ENCODE results near the gene SCAMP4. TPM values are rescaled to one million over a fixed set of nuclear protein-coding genes. Genes with fewer than 3 reads are reported as not detected.
A peak's percentile ranks its signal among the peaks of the same experiment; 100 is the strongest.

Gene SCAMP4
- total and polyA plus RNA-seq, 2 experiments from 2014 or later, result 53.7 to 62.5 TPM

GRCh38 chr19:1970003-1970805, 65.0 kb downstream of the SCAMP4 start:
- Histone ChIP-seq H3K4me3 (no peak overlapping the region), H3K27ac (no peak overlapping the region), H3K4me1 (ENCODE audit: low read depth) (no peaks in the 10 kb centered on the region), H3K27me3 (no peaks in the 10 kb centered on the region), H3K36me3 (no peaks in the 10 kb centered on the region), H3K9me3 (ENCODE audit: low read depth) (no peaks in the 10 kb centered on the region)
- TF ChIP-seq, protein P1, sequence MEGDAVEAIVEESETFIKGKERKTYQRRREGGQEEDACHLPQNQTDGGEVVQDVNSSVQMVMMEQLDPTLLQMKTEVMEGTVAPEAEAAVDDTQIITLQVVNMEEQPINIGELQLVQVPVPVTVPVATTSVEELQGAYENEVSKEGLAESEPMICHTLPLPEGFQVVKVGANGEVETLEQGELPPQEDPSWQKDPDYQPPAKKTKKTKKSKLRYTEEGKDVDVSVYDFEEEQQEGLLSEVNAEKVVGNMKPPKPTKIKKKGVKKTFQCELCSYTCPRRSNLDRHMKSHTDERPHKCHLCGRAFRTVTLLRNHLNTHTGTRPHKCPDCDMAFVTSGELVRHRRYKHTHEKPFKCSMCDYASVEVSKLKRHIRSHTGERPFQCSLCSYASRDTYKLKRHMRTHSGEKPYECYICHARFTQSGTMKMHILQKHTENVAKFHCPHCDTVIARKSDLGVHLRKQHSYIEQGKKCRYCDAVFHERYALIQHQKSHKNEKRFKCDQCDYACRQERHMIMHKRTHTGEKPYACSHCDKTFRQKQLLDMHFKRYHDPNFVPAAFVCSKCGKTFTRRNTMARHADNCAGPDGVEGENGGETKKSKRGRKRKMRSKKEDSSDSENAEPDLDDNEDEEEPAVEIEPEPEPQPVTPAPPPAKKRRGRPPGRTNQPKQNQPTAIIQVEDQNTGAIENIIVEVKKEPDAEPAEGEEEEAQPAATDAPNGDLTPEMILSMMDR (IDR thresholded peaks at IDR 0.05; ENCODE audit: low read depth, low read length), result no peak
- DNase-seq (ENCODE audit: low read depth in 1 of 2, low spot score in 1 of 2), result no peak

- Histone ChIP-seq H3K9me3 (ENCODE audit: low read depth) (no peaks in the 10 kb centered on the region), H3K36me3 (no peaks in the 10 kb centered on the region), H3K4me3 (no peak overlapping the region), H3K27ac (no peak overlapping the region), H3K27me3 (no peaks in the 10 kb centered on the region), H3K4me1 (ENCODE audit: low read depth) (no peaks in the 10 kb centered on the region)
- TF ChIP-seq, protein P1 (IDR thresholded peaks at IDR 0.05; ENCODE audit: low read depth, low read length), result no peak
- no peak for DNase-seq (ENCODE audit: low read depth in 1 of 2, low spot score in 1 of 2)
Observed at GRCh38 chr19:1970806-1971502, 65.8 kb downstream of the SCAMP4 start.

GRCh38 chr19:1974381-1975161, 69.4 kb downstream of the SCAMP4 start:
- Histone ChIP-seq H3K9me3 (ENCODE audit: low read depth) (no peaks in the 10 kb centered on the region), H3K27me3 (no peaks in the 10 kb centered on the region), H3K4me1 (ENCODE audit: low read depth) (no peaks in the 10 kb centered on the region), H3K36me3 (peaks cover 1% of the 10 kb centered on the region), H3K27ac (no peak overlapping the region), H3K4me3 (no peak overlapping the region)
- TF ChIP-seq, protein P1 (IDR thresholded peaks at IDR 0.05; ENCODE audit: low read depth, low read length), result no peak
- DNase-seq (ENCODE audit: low read depth in 1 of 2, low spot score in 1 of 2), result no peak

DNA sequence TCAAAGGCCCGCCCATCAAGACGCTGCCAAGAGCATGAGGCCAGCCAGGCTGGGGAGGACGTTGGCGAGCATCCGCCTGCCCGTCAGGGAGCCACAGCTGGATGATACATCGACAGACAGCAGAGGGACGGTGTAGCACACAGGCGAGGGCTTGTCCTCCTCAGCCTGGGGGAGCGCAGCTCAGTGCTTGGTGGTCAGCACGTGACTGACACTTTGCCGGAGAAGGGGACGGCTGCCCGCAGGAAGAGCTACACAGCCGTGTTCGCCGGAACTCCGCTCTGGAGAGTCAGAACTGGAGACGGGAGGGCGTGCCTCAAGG, 69.9 kb downstream of the SCAMP4 start:
- Histone ChIP-seq H3K36me3 (peaks cover 7% of the 10 kb centered on the region), H3K4me1 (ENCODE audit: low read depth) (no peaks in the 10 kb centered on the region), H3K9me3 (ENCODE audit: low read depth) (no peaks in the 10 kb centered on the region), H3K27ac (no peak overlapping the region), H3K27me3 (no peaks in the 10 kb centered on the region), H3K4me3 (no peak overlapping the region)
- DNase-seq (ENCODE audit: low read depth in 1 of 2, low spot score in 1 of 2), result peak in 1 of 2 donors; percentile 23
- TF ChIP-seq, protein P1 (IDR thresholded peaks at IDR 0.05; ENCODE audit: low read depth, low read length), result no peak

Other genes with a start within 250 kb of the SCAMP4 start
- not detected in 2 replicates for gene ONECUT3, start 151.9 kb upstream of the SCAMP4 start, total RNA-seq
- gene ONECUT3, start 151.9 kb upstream of the SCAMP4 start, polyA plus RNA-seq, result not detected in 2 replicates
- gene ATP8B3, start 93.1 kb upstream of the SCAMP4 start, total RNA-seq, result 1.2 and 8.6 TPM in 2 replicates
- 3.0 and 9.2 TPM in 2 replicates for gene ATP8B3, start 93.1 kb upstream of the SCAMP4 start, polyA plus RNA-seq
- 24.4 and 39.7 TPM in 2 replicates for gene REXO1, start 56.9 kb upstream of the SCAMP4 start, total RNA-seq
- gene REXO1, start 56.9 kb upstream of the SCAMP4 start, polyA plus RNA-seq, result 19.2 and 21.3 TPM in 2 replicates
- gene KLF16, start 41.8 kb upstream of the SCAMP4 start, total RNA-seq, result 5.3 and 9.3 TPM in 2 replicates
- gene KLF16, start 41.8 kb upstream of the SCAMP4 start, polyA plus RNA-seq, result 9.1 and 20.8 TPM in 2 replicates
- gene ABHD17A, start 19.9 kb upstream of the SCAMP4 start, total RNA-seq, result 198 and 203 TPM in 2 replicates
- 145 and 159 TPM in 2 replicates for gene ABHD17A, start 19.9 kb upstream of the SCAMP4 start, polyA plus RNA-seq
- 11.2 and 16.3 TPM in 2 replicates for gene ADAT3, start within 50 bp of the SCAMP4 start, total RNA-seq
- 5.9 and 14.3 TPM in 2 replicates for gene ADAT3, start within 50 bp of the SCAMP4 start, polyA plus RNA-seq
- 92.6 and 100 TPM in 2 replicates for gene CSNK1G2, start 35.8 kb downstream of the SCAMP4 start, total RNA-seq
- gene CSNK1G2, start 35.8 kb downstream of the SCAMP4 start, polyA plus RNA-seq, result 81.1 and 97.7 TPM in 2 replicates
- 133 and 155 TPM in 2 replicates for gene BTBD2, start 110.3 kb downstream of the SCAMP4 start, total RNA-seq
- gene BTBD2, start 110.3 kb downstream of the SCAMP4 start, polyA plus RNA-seq, result 126 and 149 TPM in 2 replicates
- gene MKNK2, start 145.8 kb downstream of the SCAMP4 start, total RNA-seq, result 72.5 and 76.6 TPM in 2 replicates
- 72.8 and 87.2 TPM in 2 replicates for gene MKNK2, start 145.8 kb downstream of the SCAMP4 start, polyA plus RNA-seq
- 15.1 and 17.4 TPM in 2 replicates for gene MOB3A, start 190.9 kb downstream of the SCAMP4 start, total RNA-seq
- 21.6 and 22.0 TPM in 2 replicates for gene MOB3A, start 190.9 kb downstream of the SCAMP4 start, polyA plus RNA-seq
- 10.5 and 11.6 TPM in 2 replicates for gene IZUMO4, start 191.5 kb downstream of the SCAMP4 start, total RNA-seq
- gene IZUMO4, start 191.5 kb downstream of the SCAMP4 start, polyA plus RNA-seq, result 2.6 and 4.9 TPM in 2 replicates
- gene AP3D1, start 246.2 kb downstream of the SCAMP4 start, total RNA-seq, result 118 and 125 TPM in 2 replicates
- gene AP3D1, start 246.2 kb downstream of the SCAMP4 start, polyA plus RNA-seq, result 112 and 115 TPM in 2 replicates